GM19463 (cell line): ENCODE results near the gene CPED1.

Experiments used
- ATAC-seq: cut with Tn5 transposase; IDR thresholded peaks from one replicate; pipeline ENCODE4 v1.9.1; 2021; ENCODE audit warnings: mild to moderate bottlenecking, moderate library complexity; ENCODE audit not compliant: unreplicated experiment

CPED1 gene

DNA sequence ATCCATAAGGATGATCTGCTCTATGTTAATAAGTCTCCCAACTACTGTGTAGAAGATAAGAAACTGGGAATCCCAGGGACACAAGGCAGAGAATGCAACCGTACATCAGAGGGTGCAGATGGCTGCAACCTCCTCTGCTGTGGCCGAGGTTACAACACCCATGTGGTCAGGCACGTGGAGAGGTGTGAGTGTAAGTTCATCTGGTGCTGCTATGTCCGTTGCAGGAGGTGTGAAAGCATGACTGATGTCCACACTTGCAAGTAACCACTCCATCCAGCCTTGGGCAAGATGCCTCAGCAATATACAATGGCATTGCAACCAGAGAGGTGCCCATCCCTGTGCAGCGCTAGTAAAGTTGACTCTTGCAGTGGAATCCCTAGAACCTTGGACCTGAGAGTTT lies 350.6 kb downstream of the CPED1 start:
- ATAC-seq: no peak

- ATAC-seq: no peak
Measured at GRCh38 chr7:121341933-121342332, 353.4 kb downstream of the CPED1 start.

DNA sequence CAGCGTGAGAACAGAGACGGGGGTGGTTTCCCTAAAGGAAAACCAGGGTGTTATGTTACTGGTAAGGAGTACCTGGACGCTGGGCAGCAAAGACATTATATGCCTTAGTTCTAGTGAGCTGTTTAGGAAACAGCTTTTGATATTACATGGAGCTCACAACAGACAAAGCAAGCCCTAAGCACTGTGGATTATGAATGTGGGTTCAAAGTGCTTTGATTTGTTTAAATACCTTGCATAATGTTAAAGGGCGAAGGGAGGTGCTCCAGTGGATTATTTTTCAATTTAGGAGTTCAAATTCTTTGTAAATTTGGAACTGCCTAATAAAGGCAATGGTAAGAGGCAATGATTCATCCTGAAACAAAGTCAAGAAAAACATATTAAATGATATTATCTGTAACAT lies 354.1 kb downstream of the CPED1 start:
- ATAC-seq: no peak

GRCh38 chr7:121343302-121343701 lies 354.8 kb downstream of the CPED1 start:
- no peak for ATAC-seq

- no peak for ATAC-seq
Measured at GRCh38 chr7:121344093-121344492, 355.6 kb downstream of the CPED1 start.

DNA sequence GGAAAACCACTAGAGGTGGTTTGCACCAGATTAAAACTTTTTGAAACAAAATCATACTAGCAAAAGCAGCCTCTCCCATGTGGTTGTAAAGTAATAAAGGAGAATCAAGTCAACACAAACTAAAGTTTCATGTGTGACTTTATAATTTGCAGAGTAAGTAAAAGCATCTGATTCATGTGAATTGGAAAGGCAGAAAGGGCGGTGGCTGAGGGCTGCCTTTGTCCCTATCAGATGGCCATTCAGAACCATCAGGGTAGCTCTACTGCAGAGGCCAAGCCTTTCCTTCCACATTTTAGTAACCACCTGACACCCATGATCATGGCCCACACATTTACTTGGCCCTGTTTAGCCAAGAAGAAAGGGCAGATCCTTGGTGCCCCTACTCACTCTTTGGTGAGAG lies 356.0 kb downstream of the CPED1 start:
- no peak for ATAC-seq
